ENCODE measurements around the gene PLEKHA6. TPM values are rescaled to one million over a fixed set of nuclear protein-coding genes. Genes with fewer than 3 reads are reported as not detected.

PLEKHA6 gene
- total and polyA plus RNA-seq, 2 experiments from 2014 or later, result 2.8 to 6.2 TPM

DNA sequence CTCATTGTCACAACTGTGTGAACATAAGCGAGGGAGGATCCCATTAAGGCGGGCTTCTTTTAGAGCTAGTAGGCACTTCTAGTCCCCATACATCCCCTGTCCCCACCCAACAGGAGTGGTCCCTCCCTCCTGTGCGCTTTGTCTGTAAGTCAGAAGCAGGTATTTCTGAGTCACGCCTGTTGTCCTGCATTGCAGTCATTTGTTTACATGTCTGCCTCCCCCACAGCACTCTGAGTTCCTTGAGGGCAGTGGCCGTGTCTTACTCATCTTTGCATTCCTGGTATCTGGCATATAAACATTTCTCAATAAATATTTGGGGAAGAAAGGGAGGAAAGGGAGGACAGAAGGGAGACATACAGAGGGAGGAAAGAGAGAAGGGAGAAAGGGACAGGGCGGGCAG lies 40.3 kb downstream of the PLEKHA6 start:
- Histone ChIP-seq H3K27ac (ENCODE audit: low read depth) (no peak overlapping the region), H3K4me1 (ENCODE audit: insufficient read depth) (no peaks in the 10 kb centered on the region), H3K9me2 (ENCODE audit: insufficient read depth) (peaks cover 4% of the 10 kb centered on the region; the same call in 1 of the 2 replicates), H3K27me3 (ENCODE audit: insufficient read depth) (no peaks in the 10 kb centered on the region), H3K79me2 (replicated peaks; ENCODE audit: insufficient read depth) (no peaks in the 10 kb centered on the region), H3K36me3 (ENCODE audit: insufficient read depth) (no peaks in the 10 kb centered on the region), H2AFZ (no peak overlapping the region), H3K4me2 (no peak overlapping the region), H4K20me1 (replicated peaks; ENCODE audit: insufficient read depth) (no peaks in the 10 kb centered on the region; the same call in 1 of the 2 replicates), H3F3A (replicated peaks; ENCODE audit: low read depth) (no peaks in the 10 kb centered on the region), H3K4me3 (no peak overlapping the region)
- Mint-ChIP-seq H3K27me3 (ENCODE audit: insufficient read depth, low read depth, poor library complexity) (peaks cover 3% of the 10 kb centered on the region), H3K4me3 (no peak overlapping the region), H3K27ac (no peak overlapping the region), H3K4me1 (peaks cover 19% of the 10 kb centered on the region), H3K36me3 (ENCODE audit: low read depth) (no peaks in the 10 kb centered on the region), H3K9me3 (no peaks in the 10 kb centered on the region; the same call in 2 of the 3 replicates)
- ATAC-seq (no peak), DNase-seq (ENCODE audit: low spot score) (no peak)
- no peak for TF ChIP-seq EZH2phosphoT487 (IDR thresholded peaks at IDR 0.05; ENCODE audit: unreplicated experiment)
- TF ChIP-seq ZNF114 (CRISPR knock-in tag; IDR thresholded peaks at IDR 0.05), result no peak
- TF ChIP-seq STAT1 (IDR thresholded peaks at IDR 0.05; ENCODE audit: unreplicated experiment), result no peak
- TF ChIP-seq, protein P1, sequence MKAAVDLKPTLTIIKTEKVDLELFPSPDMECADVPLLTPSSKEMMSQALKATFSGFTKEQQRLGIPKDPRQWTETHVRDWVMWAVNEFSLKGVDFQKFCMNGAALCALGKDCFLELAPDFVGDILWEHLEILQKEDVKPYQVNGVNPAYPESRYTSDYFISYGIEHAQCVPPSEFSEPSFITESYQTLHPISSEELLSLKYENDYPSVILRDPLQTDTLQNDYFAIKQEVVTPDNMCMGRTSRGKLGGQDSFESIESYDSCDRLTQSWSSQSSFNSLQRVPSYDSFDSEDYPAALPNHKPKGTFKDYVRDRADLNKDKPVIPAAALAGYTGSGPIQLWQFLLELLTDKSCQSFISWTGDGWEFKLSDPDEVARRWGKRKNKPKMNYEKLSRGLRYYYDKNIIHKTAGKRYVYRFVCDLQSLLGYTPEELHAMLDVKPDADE (IDR thresholded peaks at IDR 0.05), result no peak
- no peak for TF ChIP-seq NANOG (IDR thresholded peaks at IDR 0.05; ENCODE audit: borderline replicate concordance)
- TF ChIP-seq, protein P2, sequence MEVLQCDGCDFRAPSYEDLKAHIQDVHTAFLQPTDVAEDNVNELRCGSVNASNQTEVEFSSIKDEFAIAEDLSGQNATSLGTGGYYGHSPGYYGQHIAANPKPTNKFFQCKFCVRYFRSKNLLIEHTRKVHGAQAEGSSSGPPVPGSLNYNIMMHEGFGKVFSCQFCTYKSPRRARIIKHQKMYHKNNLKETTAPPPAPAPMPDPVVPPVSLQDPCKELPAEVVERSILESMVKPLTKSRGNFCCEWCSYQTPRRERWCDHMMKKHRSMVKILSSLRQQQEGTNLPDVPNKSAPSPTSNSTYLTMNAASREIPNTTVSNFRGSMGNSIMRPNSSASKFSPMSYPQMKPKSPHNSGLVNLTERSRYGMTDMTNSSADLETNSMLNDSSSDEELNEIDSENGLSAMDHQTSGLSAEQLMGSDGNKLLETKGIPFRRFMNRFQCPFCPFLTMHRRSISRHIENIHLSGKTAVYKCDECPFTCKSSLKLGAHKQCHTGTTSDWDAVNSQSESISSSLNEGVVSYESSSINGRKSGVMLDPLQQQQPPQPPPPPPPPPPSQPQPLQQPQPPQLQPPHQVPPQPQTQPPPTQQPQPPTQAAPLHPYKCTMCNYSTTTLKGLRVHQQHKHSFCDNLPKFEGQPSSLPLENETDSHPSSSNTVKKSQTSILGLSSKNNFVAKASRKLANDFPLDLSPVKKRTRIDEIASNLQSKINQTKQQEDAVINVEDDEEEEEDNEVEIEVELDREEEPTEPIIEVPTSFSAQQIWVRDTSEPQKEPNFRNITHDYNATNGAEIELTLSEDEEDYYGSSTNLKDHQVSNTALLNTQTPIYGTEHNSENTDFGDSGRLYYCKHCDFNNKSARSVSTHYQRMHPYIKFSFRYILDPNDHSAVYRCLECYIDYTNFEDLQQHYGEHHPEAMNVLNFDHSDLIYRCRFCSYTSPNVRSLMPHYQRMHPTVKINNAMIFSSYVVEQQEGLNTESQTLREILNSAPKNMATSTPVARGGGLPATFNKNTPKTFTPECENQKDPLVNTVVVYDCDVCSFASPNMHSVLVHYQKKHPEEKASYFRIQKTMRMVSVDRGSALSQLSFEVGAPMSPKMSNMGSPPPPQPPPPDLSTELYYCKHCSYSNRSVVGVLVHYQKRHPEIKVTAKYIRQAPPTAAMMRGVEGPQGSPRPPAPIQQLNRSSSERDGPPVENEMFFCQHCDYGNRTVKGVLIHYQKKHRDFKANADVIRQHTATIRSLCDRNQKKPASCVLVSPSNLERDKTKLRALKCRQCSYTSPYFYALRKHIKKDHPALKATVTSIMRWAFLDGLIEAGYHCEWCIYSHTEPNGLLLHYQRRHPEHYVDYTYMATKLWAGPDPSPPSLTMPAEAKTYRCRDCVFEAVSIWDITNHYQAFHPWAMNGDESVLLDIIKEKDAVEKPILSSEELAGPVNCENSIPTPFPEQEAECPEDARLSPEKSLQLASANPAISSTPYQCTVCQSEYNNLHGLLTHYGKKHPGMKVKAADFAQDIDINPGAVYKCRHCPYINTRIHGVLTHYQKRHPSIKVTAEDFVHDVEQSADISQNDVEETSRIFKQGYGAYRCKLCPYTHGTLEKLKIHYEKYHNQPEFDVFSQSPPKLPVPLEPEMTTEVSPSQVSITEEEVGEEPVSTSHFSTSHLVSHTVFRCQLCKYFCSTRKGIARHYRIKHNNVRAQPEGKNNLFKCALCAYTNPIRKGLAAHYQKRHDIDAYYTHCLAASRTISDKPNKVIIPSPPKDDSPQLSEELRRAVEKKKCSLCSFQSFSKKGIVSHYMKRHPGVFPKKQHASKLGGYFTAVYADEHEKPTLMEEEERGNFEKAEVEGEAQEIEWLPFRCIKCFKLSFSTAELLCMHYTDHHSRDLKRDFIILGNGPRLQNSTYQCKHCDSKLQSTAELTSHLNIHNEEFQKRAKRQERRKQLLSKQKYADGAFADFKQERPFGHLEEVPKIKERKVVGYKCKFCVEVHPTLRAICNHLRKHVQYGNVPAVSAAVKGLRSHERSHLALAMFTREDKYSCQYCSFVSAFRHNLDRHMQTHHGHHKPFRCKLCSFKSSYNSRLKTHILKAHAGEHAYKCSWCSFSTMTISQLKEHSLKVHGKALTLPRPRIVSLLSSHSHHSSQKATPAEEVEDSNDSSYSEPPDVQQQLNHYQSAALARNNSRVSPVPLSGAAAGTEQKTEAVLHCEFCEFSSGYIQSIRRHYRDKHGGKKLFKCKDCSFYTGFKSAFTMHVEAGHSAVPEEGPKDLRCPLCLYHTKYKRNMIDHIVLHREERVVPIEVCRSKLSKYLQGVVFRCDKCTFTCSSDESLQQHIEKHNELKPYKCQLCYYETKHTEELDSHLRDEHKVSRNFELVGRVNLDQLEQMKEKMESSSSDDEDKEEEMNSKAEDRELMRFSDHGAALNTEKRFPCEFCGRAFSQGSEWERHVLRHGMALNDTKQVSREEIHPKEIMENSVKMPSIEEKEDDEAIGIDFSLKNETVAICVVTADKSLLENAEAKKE (CRISPR knock-in tag; IDR thresholded peaks at IDR 0.05), result no peak
- no peak for TF ChIP-seq POLR2AphosphoS5 (IDR thresholded peaks at IDR 0.05; ENCODE audit: low read depth)
- TF ChIP-seq, protein P3, sequence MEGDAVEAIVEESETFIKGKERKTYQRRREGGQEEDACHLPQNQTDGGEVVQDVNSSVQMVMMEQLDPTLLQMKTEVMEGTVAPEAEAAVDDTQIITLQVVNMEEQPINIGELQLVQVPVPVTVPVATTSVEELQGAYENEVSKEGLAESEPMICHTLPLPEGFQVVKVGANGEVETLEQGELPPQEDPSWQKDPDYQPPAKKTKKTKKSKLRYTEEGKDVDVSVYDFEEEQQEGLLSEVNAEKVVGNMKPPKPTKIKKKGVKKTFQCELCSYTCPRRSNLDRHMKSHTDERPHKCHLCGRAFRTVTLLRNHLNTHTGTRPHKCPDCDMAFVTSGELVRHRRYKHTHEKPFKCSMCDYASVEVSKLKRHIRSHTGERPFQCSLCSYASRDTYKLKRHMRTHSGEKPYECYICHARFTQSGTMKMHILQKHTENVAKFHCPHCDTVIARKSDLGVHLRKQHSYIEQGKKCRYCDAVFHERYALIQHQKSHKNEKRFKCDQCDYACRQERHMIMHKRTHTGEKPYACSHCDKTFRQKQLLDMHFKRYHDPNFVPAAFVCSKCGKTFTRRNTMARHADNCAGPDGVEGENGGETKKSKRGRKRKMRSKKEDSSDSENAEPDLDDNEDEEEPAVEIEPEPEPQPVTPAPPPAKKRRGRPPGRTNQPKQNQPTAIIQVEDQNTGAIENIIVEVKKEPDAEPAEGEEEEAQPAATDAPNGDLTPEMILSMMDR (conservative IDR thresholded peaks at IDR 0.05; ENCODE audit: low read depth in 2 of 2), result no peak
- TF ChIP-seq JUNB (IDR thresholded peaks at IDR 0.05; ENCODE audit: unreplicated experiment), result no peak
- TF ChIP-seq EZH2 (IDR thresholded peaks at IDR 0.05; ENCODE audit: low read depth, unreplicated experiment), result no peak

Data from GM23338 (cell line).